GM21528 (cell line): ENCODE measurements around the gene DGKH.
"Not testable (repeated sequence)": the region's sequence is repeated elsewhere in the genome, so short reads cannot be mapped to it uniquely, and the experiment has no call there.

Experiments
- ATAC-seq: cut with Tn5 transposase; IDR thresholded peaks from one replicate; pipeline ENCODE4 v1.9.1; 2021; ENCODE audit warnings: mild to moderate bottlenecking, moderate library complexity; ENCODE audit not compliant: unreplicated experiment, low FRiP score

DGKH gene

DNA sequence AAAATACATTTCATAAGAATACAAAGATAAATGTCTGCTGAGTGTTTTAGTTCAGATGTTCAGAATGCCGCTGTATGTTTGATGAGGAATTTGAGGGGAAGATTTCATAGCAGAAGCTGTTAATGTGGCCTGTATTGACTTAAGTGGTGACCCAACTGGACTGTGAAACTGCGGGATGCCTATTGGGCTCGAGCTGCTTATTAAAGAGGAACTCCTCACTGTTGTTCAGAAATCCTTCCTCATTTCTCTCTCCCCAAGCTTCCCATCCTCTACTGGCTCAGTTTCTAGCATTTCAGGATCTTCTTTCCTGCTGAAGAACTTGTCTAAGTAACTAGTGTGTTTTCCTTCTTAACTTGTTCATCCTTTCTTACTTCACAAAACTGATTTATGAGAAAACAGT is 20.4 kb downstream of the DGKH start:
- no peak for ATAC-seq

DNA sequence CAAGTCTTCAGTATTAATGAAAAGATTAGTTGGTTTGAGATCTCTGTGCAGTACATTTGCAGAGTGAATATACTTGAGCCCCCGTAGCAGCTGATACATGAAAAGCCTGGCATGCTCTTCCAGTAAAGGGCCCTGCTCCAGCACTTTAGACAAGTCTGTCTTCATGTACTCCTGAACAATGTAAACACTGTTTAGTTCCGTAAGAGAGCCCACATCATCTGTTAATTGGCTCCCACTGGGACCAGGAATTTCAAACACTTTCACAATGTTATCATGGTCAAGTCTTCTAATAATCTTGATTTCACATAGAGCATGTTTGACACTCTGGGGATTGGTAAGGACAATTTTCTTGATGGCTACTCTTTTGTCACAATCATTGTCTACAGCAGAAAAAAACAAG is 22.2 kb downstream of the DGKH start:
- not testable (repeated sequence) for ATAC-seq

DNA sequence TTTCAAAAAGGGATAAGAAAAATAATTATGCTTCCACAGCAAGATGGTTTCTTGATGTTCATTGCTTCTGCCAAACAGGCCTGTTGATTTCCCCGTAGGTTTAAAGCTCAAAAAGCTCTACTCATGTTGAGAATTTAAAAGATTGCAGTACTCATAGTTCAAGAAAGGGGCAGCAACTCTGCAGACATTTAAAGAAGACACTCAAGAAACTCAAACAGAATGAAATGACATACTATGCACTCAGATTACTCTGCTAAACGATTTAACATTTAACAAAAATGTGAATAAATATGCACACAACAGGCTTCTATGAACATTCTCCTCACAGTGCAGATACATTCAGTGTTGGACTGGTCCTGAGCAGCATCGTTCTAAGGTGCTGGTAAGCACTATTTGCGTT is 22.7 kb downstream of the DGKH start:
- ATAC-seq, result not testable (repeated sequence)

DNA sequence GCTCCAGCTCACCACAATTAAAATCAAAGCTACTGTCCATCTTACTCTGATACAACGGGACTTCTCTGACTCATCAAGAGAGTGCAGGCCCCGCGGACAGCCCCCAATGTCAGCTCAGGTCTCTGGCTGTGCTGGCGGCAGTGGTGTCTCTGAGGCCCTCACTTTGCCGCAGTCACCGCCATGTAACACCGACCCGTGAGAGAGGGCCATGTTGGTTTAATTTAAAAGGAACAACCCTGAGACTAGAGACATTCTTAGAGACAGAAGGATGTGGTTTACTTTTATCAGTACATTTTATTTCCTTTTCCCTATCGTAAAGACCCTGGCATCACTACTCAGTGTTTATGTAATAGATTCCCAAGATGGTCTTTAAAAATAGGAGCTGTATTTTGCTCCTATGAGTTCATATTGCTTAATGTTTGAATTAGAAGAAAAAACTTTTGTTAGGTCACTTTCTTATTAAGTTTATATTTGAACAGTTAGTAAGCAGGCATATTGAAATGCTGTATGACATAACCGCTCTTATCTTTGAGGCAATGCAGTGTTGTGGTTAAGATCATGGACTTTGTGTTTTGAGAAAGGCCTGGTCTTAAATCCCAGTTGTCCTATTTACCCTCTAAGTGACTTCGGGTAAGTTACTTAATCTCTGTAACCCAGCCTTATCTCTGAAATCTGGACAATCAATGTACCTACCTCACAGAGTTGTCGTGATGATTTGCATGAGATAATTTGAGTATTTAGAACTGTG is 23.4 kb downstream of the DGKH start:
- ATAC-seq, result no peak

DNA sequence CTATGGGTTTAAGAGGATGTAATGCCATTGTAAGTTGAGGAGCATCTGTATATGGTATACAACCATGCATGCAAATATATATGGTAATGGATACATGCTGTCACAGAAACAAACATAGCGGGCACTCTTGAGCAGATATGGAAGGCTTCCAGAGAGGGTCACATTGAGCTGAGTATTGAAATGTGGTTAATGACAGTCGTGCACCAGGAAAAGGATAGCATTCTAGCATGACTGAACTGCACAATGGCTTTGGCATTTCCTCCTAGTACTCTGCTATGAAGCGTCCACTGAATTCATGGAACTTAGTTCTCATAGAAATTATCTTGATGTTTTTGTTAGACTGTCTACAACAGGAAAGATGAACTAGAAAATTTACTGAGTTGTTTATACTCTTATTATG is 25.2 kb downstream of the DGKH start:
- no peak for ATAC-seq

DNA sequence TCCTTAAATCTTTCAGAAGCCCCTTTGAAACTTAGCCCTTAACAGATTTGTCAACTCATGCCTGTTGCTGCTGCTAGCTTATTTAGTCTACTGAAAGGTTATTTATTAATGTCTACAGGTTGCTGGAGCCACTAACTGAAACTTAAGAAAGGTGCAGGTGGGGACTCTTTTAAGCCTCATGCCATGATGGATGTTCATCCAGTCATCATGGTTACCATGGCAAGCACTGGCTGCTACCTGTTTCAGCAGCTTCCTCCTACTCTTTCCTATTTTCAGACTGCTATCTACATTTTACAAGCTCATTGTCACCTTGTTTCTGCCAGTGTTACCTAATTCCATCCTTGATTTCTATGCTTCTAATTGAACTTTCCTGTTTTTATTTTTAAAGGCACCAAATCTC is 27.1 kb downstream of the DGKH start:
- no peak for ATAC-seq

DNA sequence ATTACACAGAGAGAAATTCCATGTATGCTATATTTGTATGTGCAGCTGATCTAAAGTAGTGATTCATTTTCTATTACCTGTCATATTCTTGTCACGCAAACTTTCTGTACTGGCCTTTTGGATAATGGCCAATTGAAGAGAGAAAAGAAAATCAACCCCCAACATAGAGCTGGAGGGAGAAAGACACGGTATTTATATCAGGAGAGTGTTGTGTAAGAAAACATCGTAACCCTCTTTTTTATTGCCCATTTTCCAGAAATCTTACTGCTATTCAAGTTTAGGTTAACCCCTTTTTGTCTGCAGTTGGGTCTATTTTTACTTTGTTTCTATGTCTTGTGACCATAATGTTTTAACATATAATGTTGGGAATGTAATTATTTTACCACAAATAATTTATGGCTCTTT is 27.9 kb downstream of the DGKH start:
- ATAC-seq, result no peak

DNA sequence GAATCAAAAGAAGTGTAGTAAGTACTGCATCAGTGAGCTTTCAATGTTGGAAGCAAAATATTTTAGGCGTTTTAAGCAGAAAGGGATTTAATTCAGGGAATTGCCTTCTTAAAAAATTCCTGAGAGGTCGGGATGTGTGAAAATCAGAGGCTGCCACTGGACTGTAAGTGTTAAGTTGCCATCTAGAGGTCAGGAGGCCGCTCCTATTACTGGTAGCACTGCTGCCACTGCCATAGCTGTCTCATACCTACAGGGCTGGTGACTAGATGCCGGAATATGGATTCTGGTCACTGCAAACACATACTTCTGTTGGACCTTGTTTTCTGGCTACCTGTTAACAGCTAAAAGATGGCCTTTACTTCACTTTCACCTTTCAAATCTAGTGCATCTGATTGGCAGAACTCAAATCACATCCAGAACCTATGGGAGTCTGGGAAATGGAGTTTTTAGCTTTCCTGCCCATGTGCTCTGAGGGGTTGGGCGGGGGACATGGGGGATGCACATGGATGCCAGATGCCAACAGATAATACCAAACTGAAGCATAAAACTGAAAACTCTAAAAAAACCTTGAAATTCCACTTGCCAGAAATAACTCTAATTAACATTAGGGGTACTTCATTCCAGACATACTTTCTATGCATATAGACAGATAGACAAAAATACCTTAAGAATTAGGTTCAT is 29.8 kb downstream of the DGKH start:
- ATAC-seq, result no peak

DNA sequence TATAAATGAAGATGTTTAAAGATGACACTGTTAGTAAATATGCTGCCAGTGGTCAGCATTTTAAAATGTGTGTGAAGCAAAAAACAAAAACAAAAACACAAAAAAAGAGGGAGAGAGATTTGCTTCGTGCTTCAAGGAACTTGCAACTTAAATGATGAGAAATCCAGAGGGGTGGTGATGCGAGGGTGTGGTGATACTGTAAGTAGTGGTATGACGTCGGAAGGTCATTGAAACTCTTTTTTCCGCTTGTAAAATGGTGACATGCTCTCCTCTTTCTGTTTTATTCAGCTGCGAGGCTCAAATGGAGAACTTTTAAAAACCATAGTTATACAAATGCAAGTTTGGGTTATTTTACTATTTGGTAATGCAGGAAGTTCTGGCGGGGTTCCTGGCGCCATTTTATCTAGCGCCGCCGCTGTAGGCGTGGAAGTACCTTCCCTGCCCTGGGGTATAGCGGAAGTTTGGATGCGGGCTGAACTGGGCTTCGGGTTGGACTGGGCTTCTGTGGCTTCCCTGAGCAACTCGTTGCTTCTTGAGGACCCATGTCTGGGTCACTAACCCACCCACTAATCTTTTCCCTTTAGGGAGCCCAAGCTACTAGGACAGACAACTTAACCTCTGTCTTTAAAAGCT is 34.8 kb downstream of the DGKH start:
- ATAC-seq, result no peak

DNA sequence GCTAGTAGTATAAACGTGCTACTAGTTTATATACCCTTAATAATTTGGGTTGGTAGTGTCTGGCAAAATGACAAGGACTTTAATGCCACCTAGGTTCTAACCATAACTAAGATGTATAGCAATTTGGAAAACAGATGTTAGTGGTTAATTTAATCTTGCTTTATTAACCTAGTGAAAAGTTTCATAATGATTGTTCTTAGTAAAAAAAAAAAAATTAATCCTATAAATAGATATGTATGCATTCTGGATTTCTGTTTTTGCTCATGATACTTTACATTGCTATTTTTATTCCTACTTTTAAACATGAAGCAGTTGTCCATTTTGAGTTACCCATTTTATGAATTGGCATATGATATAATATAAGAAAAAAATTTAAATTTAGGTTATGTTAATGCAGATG is 36.3 kb downstream of the DGKH start:
- ATAC-seq, result no peak

DNA sequence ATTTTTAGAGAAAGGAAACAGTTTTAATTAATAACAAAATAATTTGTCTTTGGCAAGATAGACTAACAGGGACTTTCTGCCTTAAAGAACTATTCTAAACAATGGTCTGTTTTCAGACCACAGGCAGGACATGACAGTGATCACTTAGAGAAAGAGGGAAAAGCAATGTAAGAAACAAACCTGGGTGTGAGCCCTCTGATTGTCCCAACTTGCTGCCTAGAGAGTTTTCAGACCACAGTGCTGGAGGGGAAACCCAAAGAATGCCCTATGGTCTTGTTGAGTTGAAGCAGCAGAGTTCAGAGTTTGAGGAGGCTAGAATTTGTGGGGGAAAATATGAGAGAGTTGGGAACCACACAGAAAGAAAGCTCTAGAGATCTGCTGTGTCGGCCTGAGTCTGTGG is 38.1 kb downstream of the DGKH start:
- no peak for ATAC-seq

DNA sequence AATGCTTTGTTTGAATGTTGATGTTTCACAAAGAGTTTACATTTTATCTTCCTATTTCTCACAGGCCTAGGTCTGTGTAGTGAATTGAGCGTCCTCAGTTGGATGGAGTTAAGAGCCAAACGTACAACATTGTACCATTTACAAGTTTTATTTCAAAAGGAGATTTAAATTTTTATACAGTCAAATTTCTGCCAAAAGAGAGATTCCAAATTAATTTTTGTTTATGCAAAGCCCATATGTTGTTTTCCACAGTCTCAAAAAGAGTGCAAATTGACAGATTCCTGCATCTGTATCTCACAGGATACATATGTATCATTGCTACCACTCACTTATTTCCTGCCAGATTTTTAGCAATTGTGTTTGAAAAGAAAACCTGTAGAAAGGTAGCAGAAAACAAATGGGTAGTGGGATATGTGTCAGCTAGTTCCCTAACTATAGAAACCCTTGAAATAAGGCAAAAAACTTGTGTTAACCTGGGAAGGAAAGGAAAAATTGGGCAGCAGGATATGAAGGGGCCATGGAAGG is 46.1 kb downstream of the DGKH start:
- no peak for ATAC-seq

DNA sequence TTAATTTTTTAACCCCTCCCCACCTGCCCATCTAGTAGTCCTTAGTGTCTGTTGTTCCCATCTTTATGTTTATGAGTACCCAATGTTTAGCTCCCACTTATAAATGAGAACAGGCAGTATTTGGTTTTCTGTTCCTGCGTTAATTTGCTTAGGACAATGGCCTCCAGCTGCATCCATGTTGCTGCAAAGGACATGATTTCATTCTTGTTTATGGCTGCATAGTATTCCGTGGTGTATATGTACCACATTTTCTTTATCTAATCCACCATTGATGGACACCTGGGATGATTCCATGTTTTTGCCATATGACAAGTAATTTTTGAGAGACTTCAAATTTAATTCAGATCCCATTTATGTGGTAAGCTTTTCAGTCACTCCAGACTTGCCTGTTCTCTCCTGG is 47.8 kb downstream of the DGKH start:
- ATAC-seq, result not testable (repeated sequence)

DNA sequence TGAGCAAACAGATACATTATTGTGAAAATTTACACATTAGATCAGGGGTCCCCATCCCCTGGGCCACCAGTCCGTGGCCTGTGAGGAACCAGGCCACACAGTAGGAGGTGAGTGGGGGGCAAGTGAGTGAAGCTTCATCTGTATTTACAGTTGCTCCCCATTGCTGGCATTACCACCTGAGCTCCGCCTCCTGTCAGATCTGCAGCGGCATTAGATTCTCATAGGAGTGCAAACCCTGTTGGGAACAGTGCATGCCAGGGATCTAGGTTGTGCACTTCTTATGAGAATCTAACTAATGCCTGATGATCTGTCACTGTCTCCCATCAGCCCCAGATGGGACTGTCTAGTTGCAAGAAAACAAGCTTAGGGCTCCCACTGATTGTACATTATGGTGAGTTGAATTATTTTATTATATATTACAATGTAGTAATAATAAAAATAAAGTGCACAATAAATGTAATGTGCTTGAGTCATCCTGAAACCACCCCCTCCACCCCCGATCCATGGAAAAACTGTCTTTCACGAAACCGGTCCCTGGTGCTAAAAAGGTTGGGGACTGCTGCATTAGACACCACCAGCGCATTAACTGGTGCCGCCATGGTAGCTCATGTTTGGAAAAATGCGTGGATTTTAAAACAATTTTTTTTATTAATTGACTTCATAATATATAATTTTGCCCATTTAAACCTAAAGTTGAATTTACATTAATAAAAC is 51.7 kb downstream of the DGKH start:
- ATAC-seq, result no peak

DNA sequence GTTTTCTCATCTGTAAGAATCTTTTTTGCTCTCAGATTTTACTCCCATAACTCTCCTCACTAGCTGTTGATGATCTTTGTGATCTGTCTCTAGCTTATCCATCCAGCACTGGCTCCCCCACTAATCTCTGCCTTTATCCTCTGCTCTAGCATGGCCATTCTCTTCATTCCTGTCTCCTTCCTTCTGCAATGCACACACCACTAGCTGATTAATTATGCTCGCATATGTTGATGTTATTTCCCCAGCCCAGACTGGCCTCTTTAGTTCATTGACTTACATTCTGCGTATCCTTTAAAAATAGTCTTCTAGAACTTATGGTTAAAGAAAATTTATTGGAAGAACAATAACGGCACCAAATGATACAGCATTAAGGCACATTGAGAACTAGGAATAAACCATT is 52.5 kb downstream of the DGKH start:
- no peak for ATAC-seq

DNA sequence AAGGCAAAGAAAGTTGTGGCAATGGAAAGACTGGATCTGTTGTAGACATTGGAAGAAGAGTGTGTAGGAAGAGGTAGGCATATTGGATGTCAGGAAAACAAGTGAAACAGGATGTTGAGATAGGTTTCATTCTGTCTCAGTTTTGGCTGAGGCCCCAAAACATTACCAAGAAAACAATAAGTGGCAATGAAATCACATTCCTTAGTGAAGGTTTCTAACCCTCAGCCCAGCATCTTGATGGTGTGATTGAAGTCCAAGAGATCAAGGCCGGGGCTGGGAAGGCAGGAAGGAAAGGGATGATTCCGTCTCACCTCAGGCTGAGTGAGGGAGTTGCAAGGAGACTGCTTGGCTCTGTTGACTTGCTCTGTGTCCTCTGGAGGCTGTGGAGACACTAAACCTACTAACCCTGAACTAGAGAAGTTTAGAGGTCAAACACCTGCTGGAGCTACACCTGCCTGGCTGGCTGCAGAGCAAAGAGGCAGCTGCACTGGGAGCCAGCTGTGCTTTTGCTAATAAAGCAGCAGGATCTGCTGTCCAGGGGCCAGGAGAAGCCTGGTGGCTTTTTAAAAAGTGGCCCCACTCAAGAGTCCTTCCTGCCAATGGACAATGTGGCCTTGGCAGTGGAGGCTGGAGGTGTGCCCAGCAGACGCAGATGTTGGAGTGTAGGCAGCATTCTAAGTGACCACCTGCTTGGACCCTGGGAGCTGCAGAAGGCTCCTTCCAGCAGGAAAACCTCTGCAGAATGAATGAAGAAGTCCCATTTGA is 53.6 kb downstream of the DGKH start:
- ATAC-seq, result no peak

DNA sequence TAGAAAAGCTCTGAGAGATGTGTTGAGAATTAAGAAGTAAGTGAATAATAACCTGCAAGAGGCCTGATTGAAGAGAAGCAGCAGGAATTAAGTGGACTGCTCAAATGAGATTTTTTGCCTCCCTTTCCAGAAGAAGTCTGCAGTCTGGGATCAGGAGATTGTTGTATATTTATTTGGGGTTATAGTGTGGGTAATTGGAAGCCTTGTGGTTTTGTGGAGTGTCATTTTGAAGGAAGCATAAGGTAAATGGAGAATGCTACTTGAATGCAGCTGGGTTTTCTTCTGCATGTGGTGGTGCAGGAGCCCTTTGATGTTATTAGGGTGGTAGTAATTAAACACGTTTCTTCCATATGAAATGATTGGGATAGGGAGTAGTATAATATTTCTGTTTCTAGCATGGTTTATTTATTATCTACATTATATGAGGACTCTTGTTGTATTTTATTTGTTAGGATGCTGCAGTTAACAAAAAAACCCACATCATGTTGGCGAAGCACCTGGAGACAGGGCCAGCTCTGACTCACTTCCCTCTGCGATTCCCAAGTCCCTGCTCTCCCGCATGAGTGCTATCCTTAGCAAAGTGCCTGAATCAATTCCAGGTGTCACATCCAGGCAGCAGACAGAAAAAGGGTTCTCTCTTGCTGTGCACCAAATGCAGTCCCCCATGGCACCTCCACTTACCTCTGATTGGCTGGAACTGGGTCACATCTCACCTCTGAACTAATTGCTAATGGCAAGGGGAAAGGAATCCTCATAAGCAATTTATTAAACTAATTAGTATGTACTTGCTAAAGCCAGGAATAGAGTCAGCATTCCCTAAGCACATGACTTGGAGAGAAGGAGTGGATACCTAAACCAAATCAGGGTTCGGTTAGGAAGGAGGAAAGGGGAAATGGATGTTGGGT is 54.8 kb downstream of the DGKH start:
- no peak for ATAC-seq

DNA sequence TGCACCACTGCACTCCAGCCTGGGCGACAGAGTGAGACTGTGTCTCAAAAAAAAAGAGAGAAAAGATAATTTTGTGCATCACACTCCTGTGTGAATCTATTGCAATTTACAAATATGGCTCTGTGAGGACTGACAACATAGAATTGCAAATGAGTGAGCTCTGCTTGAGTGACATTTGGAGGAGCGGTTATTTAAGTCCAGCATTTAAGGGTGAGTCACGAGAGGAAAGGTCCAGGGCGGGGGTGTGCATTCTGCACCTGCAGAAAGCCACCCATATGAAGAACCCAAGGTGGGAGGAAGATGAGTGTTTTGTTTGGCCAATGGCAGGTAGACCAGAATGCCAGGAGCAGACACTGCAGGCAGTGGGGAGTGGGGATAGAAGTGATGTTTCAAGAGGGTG is 58.5 kb downstream of the DGKH start:
- no peak for ATAC-seq

DNA sequence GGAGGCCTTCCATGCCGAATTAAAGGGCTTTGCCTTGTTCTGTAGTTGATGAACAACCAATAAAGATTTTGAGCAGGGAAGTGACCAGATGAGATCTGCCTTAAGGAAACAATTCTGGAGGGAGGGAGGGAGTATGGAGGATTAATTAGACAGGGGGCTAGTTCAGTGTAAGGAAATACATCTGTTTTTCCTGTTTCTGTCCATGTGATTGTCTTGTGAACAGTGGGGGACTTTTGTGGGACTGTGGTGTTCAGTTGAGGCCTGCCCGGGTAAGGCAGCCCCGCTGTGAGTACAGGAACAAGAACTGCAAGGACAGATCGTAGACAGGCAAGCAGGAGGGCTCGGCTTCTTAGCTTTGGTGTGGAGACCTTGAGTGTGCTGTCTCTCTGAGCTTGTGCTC is 59.0 kb downstream of the DGKH start:
- no peak for ATAC-seq
